ENCODE measurements around the gene DYRK1A.

The DYRK1A gene

GRCh38 chr21:37373539-37373938, 7.0 kb downstream of the DYRK1A start:
- TF ChIP-seq RARB (CRISPR knock-in tag; IDR thresholded peaks at IDR 0.05) = no peak
- peak; percentile 23; the same call in 2 of the 3 replicates for ATAC-seq

DNA sequence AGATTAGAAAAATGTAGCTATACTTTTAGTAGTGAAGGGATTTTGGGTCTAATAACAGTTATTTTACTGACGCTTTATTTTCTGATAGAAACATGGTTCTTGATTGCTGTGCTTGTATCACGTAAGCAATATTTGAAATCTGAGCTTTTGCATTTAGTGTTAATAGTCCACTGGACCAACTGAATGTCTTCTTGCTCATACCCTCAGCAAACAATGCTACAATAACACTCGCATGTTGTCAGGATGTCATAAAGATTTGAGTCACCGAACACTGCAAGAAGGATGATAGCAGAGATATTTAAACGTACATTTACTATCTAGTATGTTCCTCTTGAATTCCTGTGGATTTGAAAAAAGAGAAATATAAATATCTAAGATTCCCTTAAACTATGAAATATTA, 7.5 kb downstream of the DYRK1A start:
- ATAC-seq = no peak
- no peak for TF ChIP-seq GLIS3 (CRISPR knock-in tag; IDR thresholded peaks at IDR 0.05)
- no peak for TF ChIP-seq CSDC2 (CRISPR knock-in tag; IDR thresholded peaks at IDR 0.05)
- TF ChIP-seq CREB5 (CRISPR knock-in tag; IDR thresholded peaks at IDR 0.05; ENCODE audit: low read depth) = no peak
- TF ChIP-seq OSR1 (CRISPR knock-in tag; IDR thresholded peaks at IDR 0.05) = no peak
- TF ChIP-seq PPARA (CRISPR knock-in tag; IDR thresholded peaks at IDR 0.05; ENCODE audit: borderline replicate concordance) = no peak
- no peak for TF ChIP-seq ZFP3 (CRISPR knock-in tag; IDR thresholded peaks at IDR 0.05)
- no peak for TF ChIP-seq TCF4 (CRISPR knock-in tag; IDR thresholded peaks at IDR 0.05; ENCODE audit: borderline replicate concordance)
- TF ChIP-seq ZFP30 (CRISPR knock-in tag; IDR thresholded peaks at IDR 0.05) = no peak
- no peak for TF ChIP-seq PATZ1 (CRISPR knock-in tag; IDR thresholded peaks at IDR 0.05; ENCODE audit: borderline replicate concordance)
- TF ChIP-seq ISL1 (CRISPR knock-in tag; IDR thresholded peaks at IDR 0.05) = no peak
- no peak for TF ChIP-seq ZC3H10 (CRISPR knock-in tag; IDR thresholded peaks at IDR 0.05)
- no peak for TF ChIP-seq ARNTL (CRISPR knock-in tag; IDR thresholded peaks at IDR 0.05; ENCODE audit: borderline replicate concordance, low read depth)
- no peak for TF ChIP-seq ZNF565 (CRISPR knock-in tag; conservative IDR thresholded peaks at IDR 0.05; ENCODE audit: low read depth)
- TF ChIP-seq CSRNP3 (CRISPR knock-in tag; IDR thresholded peaks at IDR 0.05) = no peak
- TF ChIP-seq, protein P1, sequence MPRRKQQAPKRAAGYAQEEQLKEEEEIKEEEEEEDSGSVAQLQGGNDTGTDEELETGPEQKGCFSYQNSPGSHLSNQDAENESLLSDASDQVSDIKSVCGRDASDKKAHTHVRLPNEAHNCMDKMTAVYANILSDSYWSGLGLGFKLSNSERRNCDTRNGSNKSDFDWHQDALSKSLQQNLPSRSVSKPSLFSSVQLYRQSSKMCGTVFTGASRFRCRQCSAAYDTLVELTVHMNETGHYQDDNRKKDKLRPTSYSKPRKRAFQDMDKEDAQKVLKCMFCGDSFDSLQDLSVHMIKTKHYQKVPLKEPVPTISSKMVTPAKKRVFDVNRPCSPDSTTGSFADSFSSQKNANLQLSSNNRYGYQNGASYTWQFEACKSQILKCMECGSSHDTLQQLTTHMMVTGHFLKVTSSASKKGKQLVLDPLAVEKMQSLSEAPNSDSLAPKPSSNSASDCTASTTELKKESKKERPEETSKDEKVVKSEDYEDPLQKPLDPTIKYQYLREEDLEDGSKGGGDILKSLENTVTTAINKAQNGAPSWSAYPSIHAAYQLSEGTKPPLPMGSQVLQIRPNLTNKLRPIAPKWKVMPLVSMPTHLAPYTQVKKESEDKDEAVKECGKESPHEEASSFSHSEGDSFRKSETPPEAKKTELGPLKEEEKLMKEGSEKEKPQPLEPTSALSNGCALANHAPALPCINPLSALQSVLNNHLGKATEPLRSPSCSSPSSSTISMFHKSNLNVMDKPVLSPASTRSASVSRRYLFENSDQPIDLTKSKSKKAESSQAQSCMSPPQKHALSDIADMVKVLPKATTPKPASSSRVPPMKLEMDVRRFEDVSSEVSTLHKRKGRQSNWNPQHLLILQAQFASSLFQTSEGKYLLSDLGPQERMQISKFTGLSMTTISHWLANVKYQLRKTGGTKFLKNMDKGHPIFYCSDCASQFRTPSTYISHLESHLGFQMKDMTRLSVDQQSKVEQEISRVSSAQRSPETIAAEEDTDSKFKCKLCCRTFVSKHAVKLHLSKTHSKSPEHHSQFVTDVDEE (CRISPR knock-in tag; IDR thresholded peaks at IDR 0.05) = no peak
- TF ChIP-seq POU6F1 (CRISPR knock-in tag; IDR thresholded peaks at IDR 0.05; ENCODE audit: borderline replicate concordance, low read depth) = no peak
- no peak for TF ChIP-seq ZNF70 (CRISPR knock-in tag; IDR thresholded peaks at IDR 0.05)
- TF ChIP-seq BACH2 (CRISPR knock-in tag; IDR thresholded peaks at IDR 0.05; ENCODE audit: borderline replicate concordance) = no peak
- TF ChIP-seq ESRRG (CRISPR knock-in tag; IDR thresholded peaks at IDR 0.05) = no peak

- ATAC-seq = no peak
- no peak for TF ChIP-seq ISL1 (CRISPR knock-in tag; IDR thresholded peaks at IDR 0.05)
- no peak for TF ChIP-seq ARNTL (CRISPR knock-in tag; IDR thresholded peaks at IDR 0.05; ENCODE audit: borderline replicate concordance, low read depth)
- TF ChIP-seq ZNF8 (CRISPR knock-in tag; IDR thresholded peaks at IDR 0.05) = no peak
- TF ChIP-seq GLIS3 (CRISPR knock-in tag; IDR thresholded peaks at IDR 0.05) = no peak
- no peak for TF ChIP-seq PPARA (CRISPR knock-in tag; IDR thresholded peaks at IDR 0.05; ENCODE audit: borderline replicate concordance)
- TF ChIP-seq CSRNP3 (CRISPR knock-in tag; IDR thresholded peaks at IDR 0.05) = no peak
- no peak for TF ChIP-seq ZNF70 (CRISPR knock-in tag; IDR thresholded peaks at IDR 0.05)
- TF ChIP-seq CSDC2 (CRISPR knock-in tag; IDR thresholded peaks at IDR 0.05) = no peak
- TF ChIP-seq ZFP3 (CRISPR knock-in tag; IDR thresholded peaks at IDR 0.05) = no peak
- no peak for TF ChIP-seq BACH2 (CRISPR knock-in tag; IDR thresholded peaks at IDR 0.05; ENCODE audit: borderline replicate concordance)
- TF ChIP-seq, protein P1 (CRISPR knock-in tag; IDR thresholded peaks at IDR 0.05) = no peak
- TF ChIP-seq TCF4 (CRISPR knock-in tag; IDR thresholded peaks at IDR 0.05; ENCODE audit: borderline replicate concordance) = no peak
- no peak for TF ChIP-seq OSR1 (CRISPR knock-in tag; IDR thresholded peaks at IDR 0.05)
- TF ChIP-seq TOX (CRISPR knock-in tag; IDR thresholded peaks at IDR 0.05; ENCODE audit: borderline replicate concordance) = no peak
Measured at GRCh38 chr21:37375866-37376574, 9.4 kb downstream of the DYRK1A start.
